SK-N-SH treated with all-trans-retinoic acid at 6 μM for 48 hours (cell line): Measurements from ENCODE around the gene BMP6.
"Not testable (repeated sequence)": the region's sequence is repeated elsewhere in the genome, so short reads cannot be mapped to it uniquely, and the experiment has no call there.

Experiments
- ATAC-seq: fragments of 200-7000 bp; cut with Tn5 transposase; 3 replicates; pipeline ENCODE4 v1.9.1; 2020; ENCODE audit warnings: mild to moderate bottlenecking, moderate library complexity
- ARNTL ChIP-seq: fragments of 450-650 bp; formaldehyde crosslinking; IDR thresholded peaks from 2 replicates; pipeline ENCODE4 v1.5.0; 2020; ENCODE audit warnings: low read depth, mild to moderate bottlenecking, moderate library complexity, borderline replicate concordance
- BACH2 ChIP-seq: fragments of 250-450 bp; sonication (Bioruptor Pico); IDR thresholded peaks from 2 replicates; pipeline ENCODE4 v1.9.0; 2021; ENCODE audit warnings: mild to moderate bottlenecking, borderline replicate concordance
- CREB5 ChIP-seq: fragments of 250-450 bp; sonication (Bioruptor Pico); IDR thresholded peaks from 2 replicates; pipeline ENCODE4 v1.5.1; 2020; ENCODE audit warnings: low read depth, mild to moderate bottlenecking, moderate library complexity
- CSRNP3 ChIP-seq: fragments of 250-450 bp; sonication (Bioruptor Pico); IDR thresholded peaks from 2 replicates; pipeline ENCODE4 v1.5.1; 2021; ENCODE audit warnings: mild to moderate bottlenecking, moderate library complexity
- GLIS3 ChIP-seq: fragments of 250-450 bp; sonication (Bioruptor Pico); IDR thresholded peaks from 2 replicates; pipeline ENCODE4 v1.5.0; 2020; ENCODE audit warnings: mild to moderate bottlenecking, moderate library complexity
- ISL1 ChIP-seq: fragments of 250-450 bp; sonication (Bioruptor Pico); IDR thresholded peaks from 2 replicates; pipeline ENCODE4 v2.1.2; 2022; ENCODE audit warnings: mild to moderate bottlenecking, moderate library complexity
- POU6F1 ChIP-seq: fragments of 250-450 bp; sonication (Bioruptor Pico); IDR thresholded peaks from 2 replicates; pipeline ENCODE4 v1.8.0; 2021; ENCODE audit warnings: low read depth, mild to moderate bottlenecking, moderate library complexity, borderline replicate concordance
- TCF4 ChIP-seq: fragments of 250-450 bp; sonication (Bioruptor Pico); IDR thresholded peaks from 2 replicates; pipeline ENCODE4 v1.8.0; 2021; ENCODE audit warnings: mild to moderate bottlenecking, moderate library complexity, borderline replicate concordance
- TSHZ2 ChIP-seq: fragments of 250-450 bp; sonication (Bioruptor Pico); IDR thresholded peaks from 2 replicates; pipeline ENCODE4 v1.5.0; 2020; ENCODE audit warnings: mild to moderate bottlenecking, moderate library complexity
- ZC3H10 ChIP-seq: fragments of 250-450 bp; sonication (Bioruptor Pico); IDR thresholded peaks from 2 replicates; pipeline ENCODE4 v1.5.1; 2021; ENCODE audit warnings: mild to moderate bottlenecking, moderate library complexity
- ZNF565 ChIP-seq: fragments of 450-650 bp; formaldehyde crosslinking; conservative IDR thresholded peaks from 2 replicates; pipeline ENCODE4 v1.5.0; 2020; ENCODE audit warnings: low read depth, mild to moderate bottlenecking, moderate library complexity
- ZNF8 ChIP-seq: fragments of 450-650 bp; formaldehyde crosslinking; IDR thresholded peaks from 2 replicates; pipeline ENCODE4 v1.5.0; 2020; ENCODE audit warnings: mild to moderate bottlenecking, moderate library complexity

The BMP6 gene

GRCh38 chr6:7815716-7816115, 89.8 kb downstream of the BMP6 start:
- TF ChIP-seq GLIS3 (CRISPR knock-in tag) (no peak), ZNF8 (CRISPR knock-in tag) (no peak), ZNF565 (no peak), ARNTL (CRISPR knock-in tag) (no peak), POU6F1 (no peak), TSHZ2 (CRISPR knock-in tag) (no peak), ISL1 (CRISPR knock-in tag) (no peak)

GRCh38 chr6:7817184-7817583, 91.3 kb downstream of the BMP6 start:
- ATAC-seq, result not testable (repeated sequence)

More at GRCh38 chr6:7815716-7816115, 89.8 kb downstream of the BMP6 start:
- no peak for ATAC-seq

GRCh38 chr6:7818257-7819214, 92.6 kb downstream of the BMP6 start:
- no peak for ATAC-seq
- TF ChIP-seq ZC3H10 (CRISPR knock-in tag) (no peak), TCF4 (CRISPR knock-in tag) (no peak), GLIS3 (CRISPR knock-in tag) (no peak), CSRNP3 (CRISPR knock-in tag) (no peak), CREB5 (CRISPR knock-in tag) (no peak), ARNTL (CRISPR knock-in tag) (no peak), TSHZ2 (CRISPR knock-in tag) (no peak), BACH2 (CRISPR knock-in tag) (no peak), ISL1 (CRISPR knock-in tag) (no peak), POU6F1 (no peak)
